ENCODE data around the gene GRK5.

DNA sequence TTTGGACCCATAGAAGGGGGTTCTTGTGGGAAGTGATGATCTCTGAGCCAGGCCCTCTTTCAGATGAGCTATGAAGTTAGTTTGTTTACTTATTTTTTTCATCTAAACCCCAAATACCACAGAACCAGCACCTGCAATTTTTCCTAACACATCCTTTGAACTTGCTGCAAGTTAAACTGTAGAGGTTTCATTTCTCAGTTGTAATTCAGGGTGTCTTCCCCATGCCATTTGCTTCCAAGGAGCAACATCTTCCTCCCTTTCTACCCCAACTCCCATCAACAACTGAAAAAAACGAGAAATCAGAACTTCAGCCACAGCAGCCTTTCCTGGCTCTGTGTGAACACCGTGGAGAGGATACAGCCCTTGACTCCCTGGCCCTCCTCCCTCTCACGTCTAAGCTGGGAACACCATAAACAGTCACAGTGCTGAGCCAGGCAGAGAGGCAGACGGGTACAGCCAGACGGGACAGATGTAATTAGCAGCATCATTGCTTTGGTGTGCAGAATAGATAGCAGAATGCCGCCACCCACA lies 271.5 kb downstream of the GRK5 start:
- no peak for TF ChIP-seq POLR2A (IDR thresholded peaks at IDR 0.05)
- TF ChIP-seq, protein P1, sequence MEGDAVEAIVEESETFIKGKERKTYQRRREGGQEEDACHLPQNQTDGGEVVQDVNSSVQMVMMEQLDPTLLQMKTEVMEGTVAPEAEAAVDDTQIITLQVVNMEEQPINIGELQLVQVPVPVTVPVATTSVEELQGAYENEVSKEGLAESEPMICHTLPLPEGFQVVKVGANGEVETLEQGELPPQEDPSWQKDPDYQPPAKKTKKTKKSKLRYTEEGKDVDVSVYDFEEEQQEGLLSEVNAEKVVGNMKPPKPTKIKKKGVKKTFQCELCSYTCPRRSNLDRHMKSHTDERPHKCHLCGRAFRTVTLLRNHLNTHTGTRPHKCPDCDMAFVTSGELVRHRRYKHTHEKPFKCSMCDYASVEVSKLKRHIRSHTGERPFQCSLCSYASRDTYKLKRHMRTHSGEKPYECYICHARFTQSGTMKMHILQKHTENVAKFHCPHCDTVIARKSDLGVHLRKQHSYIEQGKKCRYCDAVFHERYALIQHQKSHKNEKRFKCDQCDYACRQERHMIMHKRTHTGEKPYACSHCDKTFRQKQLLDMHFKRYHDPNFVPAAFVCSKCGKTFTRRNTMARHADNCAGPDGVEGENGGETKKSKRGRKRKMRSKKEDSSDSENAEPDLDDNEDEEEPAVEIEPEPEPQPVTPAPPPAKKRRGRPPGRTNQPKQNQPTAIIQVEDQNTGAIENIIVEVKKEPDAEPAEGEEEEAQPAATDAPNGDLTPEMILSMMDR (IDR thresholded peaks at IDR 0.05): no peak
